ENCODE measurements around the gene CCDC183.

DNA sequence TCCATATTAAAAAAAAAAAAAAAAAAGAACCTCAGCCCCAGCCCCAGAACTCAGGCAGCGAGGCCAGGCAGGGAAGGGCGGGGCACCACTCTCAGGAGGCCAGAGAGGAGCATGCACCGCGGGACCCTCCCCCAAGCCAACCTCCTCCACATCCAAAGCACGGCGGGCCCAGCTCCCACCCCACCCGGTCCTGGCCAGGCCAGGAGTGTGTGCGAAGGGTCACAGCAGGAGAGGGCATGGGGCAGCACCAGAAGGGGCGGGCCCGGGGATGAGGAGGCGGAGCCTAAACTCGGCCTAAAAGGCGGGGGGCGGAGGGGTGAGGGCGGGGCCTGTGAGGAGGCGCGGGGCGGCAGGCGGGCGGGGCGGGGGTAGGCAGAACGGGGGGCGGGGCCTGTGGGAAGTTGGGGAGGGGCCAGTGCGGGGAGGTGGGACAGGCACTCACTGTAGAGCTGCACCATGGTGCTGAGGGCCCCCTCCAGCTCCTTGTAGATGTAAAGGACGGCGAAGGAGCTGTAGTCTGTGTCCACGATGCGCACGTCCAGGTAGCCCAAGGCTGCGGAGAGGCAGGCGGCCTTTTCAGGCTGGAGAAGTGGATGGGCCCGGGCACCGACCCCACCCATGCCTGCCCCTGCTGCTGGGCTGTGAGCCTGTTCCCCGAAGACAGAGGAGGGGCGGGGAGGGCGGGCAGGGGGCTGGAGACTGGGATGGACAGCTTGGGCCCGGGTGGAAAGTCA lies 33.1 kb upstream of the CCDC183 start:
- no peak for TF ChIP-seq EZH2 (IDR thresholded peaks at IDR 0.05; ENCODE audit: insufficient read depth, low read length)
- TF ChIP-seq CTCF (IDR thresholded peaks at IDR 0.05; ENCODE audit: insufficient read depth, low read depth, low read length) = no peak

Data from astrocyte (in vitro differentiated cells and primary cell).